Activated CD4-positive, alpha-beta memory T cell treated with anti-CD3 and anti-CD28 coated beads, Interleukin-2, amount 10 ng/mL, durations not matched to agents 7 days and 5 days (primary cell): ENCODE results near the gene ZFPM1. TPM values are rescaled to one million over a fixed set of nuclear protein-coding genes. Genes with fewer than 3 reads are reported as not detected.

Source experiments
- CTCF ChIA-PET: fragments of 350-600 bp; sonication (Branson Sonifier 250); formaldehyde crosslinking; loops from one replicate; lab custom pipeline; 2021; ENCODE audit warnings: antibody characterized with exemption, inconsistent platforms; lab: Charles Lee
- POLR2A ChIA-PET: fragments of 350-600 bp; sonication (Branson Sonifier 250); formaldehyde crosslinking; loops from one replicate; lab custom pipeline; 2021; ENCODE audit warnings: antibody characterized with exemption; lab: Charles Lee
- DNase-seq: peaks from one replicate; pipeline ENCODE4 v3.0.0-alpha.2; 2020
- H3K27ac Mint-ChIP-seq: one replicate; pipeline ENCODE4 v1.8.0; 2021; ENCODE audit warnings: mild to moderate bottlenecking, mixed read lengths
- H3K27me3 Mint-ChIP-seq: one replicate; pipeline ENCODE4 v1.8.0; 2021; ENCODE audit warnings: mixed read lengths
- H3K36me3 Mint-ChIP-seq: one replicate; pipeline ENCODE4 v1.8.0; 2021; ENCODE audit warnings: low read depth, mixed read lengths
- H3K4me1 Mint-ChIP-seq: one replicate; pipeline ENCODE4 v1.8.0; 2021; ENCODE audit warnings: mixed read lengths
- H3K4me3 Mint-ChIP-seq: one replicate; pipeline ENCODE4 v1.8.0; 2021; ENCODE audit warnings: mild to moderate bottlenecking, mixed read lengths
- H3K9me3 Mint-ChIP-seq: one replicate; pipeline ENCODE4 v1.8.0; 2021; ENCODE audit warnings: mixed read lengths
- total RNA-seq, 2 experiments: library from RNA; stranded (reverse); gene quantifications; one replicate each; pipeline ENCODE4 v1.2.3, GENCODE V29; 2021

ZFPM1 gene
- total RNA-seq, 2 experiments from 2014 or later, result 15.4 to 15.7 TPM

DNA sequence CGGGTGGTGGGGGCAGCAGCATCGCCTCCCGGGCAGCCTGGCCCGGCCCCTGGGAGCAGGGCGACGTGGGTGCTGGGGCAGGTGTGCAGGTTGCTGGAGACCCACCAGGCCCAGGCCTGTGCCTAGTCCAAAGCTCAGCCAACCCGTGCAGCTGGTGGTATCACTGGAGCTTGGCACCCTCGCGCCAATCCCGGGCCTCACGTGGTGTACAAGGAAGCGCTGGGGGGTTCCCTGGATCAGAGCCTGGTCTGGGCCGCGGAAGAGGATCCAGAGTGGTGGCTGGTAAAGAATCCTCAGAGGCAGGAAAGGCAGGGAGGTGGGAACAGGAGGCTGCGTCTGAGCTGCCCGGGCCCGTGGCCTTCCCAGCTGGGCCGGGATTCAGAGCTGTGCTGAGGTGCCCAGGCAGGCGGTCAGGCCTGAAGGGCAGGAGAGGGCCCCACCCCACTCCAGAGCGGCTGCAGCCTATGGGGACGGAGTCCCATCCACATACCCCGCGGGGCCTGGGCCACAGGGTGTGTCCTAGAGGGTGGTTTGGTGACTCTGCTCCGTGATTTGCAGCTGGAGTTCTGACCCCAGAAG, 36.2 kb downstream of the ZFPM1 start:
- no peaks in the 10 kb centered on the region for H3K4me1 Mint-ChIP-seq
- H3K4me3 Mint-ChIP-seq, result no peak overlapping the region
- no peaks in the 10 kb centered on the region for H3K9me3 Mint-ChIP-seq
- DNase-seq, result no peak
- no peak overlapping the region for H3K27ac Mint-ChIP-seq
- no peaks in the 10 kb centered on the region for H3K36me3 Mint-ChIP-seq
- ChIA-PET CTCF (no interaction called here), POLR2A (interaction anchor here (0.9 kb wide), 1 partner anchor 12 kb away, joined by 3 read pairs; no protein-coding TSS in a partner anchor)
- no peaks in the 10 kb centered on the region for H3K27me3 Mint-ChIP-seq

DNA sequence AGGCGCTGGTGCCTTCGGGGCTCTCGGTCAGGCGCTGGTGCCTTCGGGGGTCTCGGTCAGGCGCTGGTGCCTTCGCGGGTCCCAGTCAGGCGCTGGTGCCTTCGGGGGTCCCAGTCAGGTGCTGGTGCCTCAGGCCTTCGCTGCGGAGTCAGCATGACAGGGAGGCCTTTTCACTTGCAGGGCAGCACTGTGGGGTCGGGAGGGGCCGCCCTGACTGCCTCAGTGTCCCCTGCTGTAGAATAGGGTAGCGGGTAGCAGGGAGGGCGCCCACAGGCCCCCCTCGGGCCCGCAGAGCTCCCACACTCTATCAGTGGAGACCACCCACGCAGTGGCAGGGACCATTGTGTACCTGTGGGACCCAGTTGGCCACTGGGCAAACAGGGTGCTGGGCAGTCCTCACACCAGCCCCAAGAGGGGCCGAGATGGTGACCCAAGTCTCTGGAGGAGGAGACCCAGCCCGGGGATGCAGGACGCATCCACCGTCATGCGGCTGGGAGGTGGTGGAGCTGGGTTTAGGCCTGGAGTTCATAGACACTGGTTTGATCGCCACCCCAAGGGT, 38.0 kb downstream of the ZFPM1 start:
- H3K27me3 Mint-ChIP-seq, result no peaks in the 10 kb centered on the region
- ChIA-PET CTCF (no interaction called here), POLR2A (no interaction called here)
- H3K9me3 Mint-ChIP-seq, result no peaks in the 10 kb centered on the region
- H3K4me3 Mint-ChIP-seq, result no peak overlapping the region
- no peak overlapping the region for H3K27ac Mint-ChIP-seq
- H3K4me1 Mint-ChIP-seq, result no peaks in the 10 kb centered on the region
- H3K36me3 Mint-ChIP-seq, result no peaks in the 10 kb centered on the region
- no peak for DNase-seq

DNA sequence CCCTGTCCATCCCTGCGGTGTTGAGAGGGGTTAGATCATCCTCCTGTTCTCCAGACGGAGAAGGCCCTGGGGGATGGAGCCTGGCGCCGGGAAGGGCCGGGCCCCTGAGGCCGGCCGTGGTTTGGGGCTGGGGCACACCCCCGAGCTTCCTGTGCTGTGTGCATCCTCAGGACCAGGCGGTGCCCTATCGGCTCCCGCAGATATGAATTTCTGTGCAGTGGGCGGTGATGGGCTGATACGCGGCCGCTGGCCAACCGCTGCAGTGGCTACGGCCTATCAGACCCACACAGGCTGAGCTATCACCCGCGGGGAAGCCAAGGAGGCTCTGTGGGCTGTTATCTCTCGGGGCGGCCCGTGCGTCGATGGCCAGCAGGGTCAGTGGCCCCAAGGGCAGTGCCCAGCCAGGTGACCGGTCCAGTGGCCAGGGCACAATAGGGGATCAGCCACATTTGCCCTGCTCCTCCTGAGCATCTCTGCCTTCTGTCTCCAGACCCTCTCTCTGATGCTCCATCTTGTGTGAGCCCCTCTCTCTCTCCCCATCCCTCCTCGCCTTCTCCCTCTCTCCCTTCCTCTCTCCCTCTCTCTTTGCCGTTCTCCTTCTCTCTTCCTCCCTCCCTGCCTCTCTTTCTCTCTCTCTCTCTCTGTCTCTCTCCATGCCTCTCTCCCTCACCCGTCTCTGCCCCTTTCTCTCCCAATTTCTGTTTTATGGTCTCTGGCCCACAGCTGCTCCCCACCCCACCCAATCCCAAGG, 38.7 kb downstream of the ZFPM1 start:
- Mint-ChIP-seq H3K4me1 (no peaks in the 10 kb centered on the region), H3K27ac (no peak overlapping the region), H3K36me3 (no peaks in the 10 kb centered on the region), H3K9me3 (no peaks in the 10 kb centered on the region), H3K4me3 (no peak overlapping the region), H3K27me3 (no peaks in the 10 kb centered on the region)
- DNase-seq, result no peak
- POLR2A ChIA-PET, result no interaction called here
- CTCF ChIA-PET, result no interaction called here

DNA sequence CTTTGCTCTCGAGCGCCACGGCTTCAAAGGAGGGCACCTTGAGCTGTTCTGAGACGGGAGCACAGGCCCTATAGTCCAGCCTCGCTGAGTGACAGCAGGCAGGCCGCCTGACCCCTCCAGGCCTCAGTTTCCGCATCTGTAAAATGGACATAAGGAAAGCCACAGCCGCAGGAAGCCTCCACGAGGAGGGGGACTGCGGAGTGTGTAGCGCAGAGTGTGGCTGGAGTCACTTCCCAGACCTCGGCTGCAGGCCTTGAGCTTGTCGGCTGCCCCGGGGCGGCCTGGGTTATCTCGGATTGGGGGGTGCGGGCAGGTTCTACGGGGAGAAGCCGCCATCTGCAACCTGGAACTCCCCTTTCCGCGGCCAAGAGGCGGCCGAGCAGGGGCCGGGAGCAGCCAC, 40.8 kb downstream of the ZFPM1 start:
- Mint-ChIP-seq H3K36me3 (no peaks in the 10 kb centered on the region), H3K4me3 (no peak overlapping the region), H3K9me3 (no peaks in the 10 kb centered on the region), H3K4me1 (no peaks in the 10 kb centered on the region), H3K27me3 (no peaks in the 10 kb centered on the region), H3K27ac (no peak overlapping the region)
- CTCF ChIA-PET, result no interaction called here
- POLR2A ChIA-PET, result no interaction called here
- DNase-seq, result no peak

DNA sequence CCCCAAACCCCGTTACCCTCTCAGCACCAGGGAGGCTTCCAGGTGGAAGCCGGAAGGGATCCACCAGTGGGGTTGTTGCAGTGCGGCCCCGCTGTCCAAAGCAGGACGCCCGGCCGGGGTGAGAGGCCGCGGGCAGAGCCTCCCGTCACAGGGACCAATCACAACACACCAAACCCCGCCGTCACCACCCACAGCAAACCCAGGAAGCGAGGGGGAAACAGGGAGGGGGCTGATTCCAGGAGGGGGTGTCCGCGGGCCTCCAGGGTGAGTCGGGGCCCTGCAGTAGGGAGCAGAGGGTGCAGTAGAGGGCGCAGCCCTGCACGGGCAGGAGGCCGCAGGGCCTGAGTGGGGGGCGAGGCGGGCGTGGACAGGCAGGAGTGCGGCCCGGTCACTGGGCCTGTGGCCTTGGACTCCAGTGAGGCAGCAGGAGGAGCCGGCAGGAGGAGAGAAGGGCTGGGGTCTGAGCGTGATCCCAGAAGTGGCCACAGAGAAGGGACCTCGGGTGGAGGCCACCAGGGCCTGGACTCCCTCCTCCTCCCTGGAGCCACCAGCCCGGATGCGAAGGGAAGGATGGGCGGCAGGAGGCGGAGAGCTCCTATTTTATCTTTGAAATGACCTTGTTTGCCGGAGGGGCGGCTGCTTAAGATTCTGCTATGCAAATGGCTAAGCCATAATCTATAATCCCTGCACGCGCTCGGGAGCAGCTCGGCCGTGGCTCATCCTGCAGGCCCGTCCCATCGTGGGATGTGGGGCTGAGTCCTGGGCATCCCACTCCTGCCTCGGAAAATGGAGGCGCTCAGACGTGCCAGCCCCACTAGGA, 41.5 kb downstream of the ZFPM1 start:
- CTCF ChIA-PET, result no interaction called here

DNA sequence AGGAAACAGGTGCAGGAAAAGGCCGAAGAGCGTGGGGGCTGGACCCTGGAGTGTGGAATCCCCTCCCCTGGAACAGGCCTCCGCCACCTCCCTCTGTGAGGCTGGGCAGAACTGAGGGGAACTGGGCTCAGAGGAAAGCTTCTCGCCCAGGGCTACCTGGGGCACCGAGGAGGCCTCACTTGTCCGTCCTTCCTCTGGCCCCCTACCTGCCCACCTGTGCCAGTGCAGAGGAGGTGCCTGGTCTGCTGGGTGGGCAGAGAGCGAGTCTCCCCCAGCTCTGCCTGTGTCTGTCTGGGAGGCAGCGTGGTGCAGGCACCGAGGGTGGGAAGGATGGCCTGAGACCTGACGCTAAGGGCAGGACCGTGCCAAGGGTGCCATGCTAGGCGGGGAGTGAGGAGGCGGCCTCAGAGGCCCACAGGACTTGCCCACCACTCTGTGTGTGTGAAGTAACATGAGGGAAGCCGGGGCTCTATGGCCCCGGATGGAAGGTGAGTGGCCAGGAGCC, 42.2 kb downstream of the ZFPM1 start:
- POLR2A ChIA-PET, result no interaction called here
- Mint-ChIP-seq H3K4me3 (no peak overlapping the region), H3K36me3 (no peaks in the 10 kb centered on the region), H3K4me1 (no peaks in the 10 kb centered on the region), H3K27me3 (no peaks in the 10 kb centered on the region), H3K9me3 (no peaks in the 10 kb centered on the region), H3K27ac (no peak overlapping the region)
- CTCF ChIA-PET, result no interaction called here
- no peak for DNase-seq

More for the DNA sequence above, 41.5 kb downstream of the ZFPM1 start:
- H3K4me3 Mint-ChIP-seq, result no peak overlapping the region
- H3K9me3 Mint-ChIP-seq, result no peaks in the 10 kb centered on the region
- no peak overlapping the region for H3K27ac Mint-ChIP-seq
- DNase-seq, result no peak
- no peaks in the 10 kb centered on the region for H3K4me1 Mint-ChIP-seq
- POLR2A ChIA-PET, result no interaction called here
- H3K36me3 Mint-ChIP-seq, result no peaks in the 10 kb centered on the region
- H3K27me3 Mint-ChIP-seq, result no peaks in the 10 kb centered on the region

DNA sequence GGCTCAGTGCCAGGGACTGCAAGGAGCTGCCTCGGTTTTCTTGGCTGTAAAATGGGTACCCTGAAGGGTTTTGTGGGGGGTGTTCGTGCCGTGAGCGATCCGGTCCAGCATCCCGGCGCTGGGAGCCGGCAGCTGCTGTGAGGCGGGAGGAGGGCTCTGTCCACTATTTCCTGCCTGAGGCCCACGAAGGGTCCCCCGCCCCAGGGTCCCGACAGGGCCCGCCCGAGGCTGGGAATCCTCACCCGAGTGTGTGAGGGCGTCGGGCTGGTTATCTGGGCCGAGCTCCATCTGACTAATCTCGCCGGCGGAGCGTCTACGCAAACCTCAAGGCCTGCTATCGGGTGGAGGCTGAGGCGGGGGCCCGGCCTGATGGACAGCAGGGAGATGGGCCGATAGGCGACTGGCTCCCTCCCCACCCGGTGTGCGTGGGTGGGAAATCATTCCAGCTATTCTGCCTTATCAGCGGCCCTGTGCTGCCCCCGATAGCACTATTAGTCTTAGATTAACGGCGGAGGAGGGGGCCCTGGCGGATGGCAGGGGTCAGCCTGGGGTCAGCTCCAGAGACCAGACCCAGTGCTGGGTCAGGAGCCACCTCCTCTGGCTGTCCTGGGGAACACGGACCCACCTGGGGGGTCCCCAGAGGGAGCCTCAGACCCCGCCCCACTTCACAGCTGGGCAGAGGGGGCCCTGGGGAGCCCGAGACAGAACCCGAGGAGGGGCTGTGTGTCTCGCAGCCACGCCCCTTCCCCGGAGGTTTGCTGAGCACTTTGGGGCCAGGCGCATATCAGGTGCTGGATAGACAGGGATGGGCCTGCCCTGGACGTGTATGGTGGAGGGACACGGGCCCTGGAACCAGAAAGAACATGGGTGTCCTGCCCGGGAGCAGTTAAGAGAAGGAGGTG, 44.7 kb downstream of the ZFPM1 start:
- H3K36me3 Mint-ChIP-seq, result no peaks in the 10 kb centered on the region
- no peaks in the 10 kb centered on the region for H3K9me3 Mint-ChIP-seq
- DNase-seq, result no peak
- no peak overlapping the region for H3K27ac Mint-ChIP-seq
- H3K4me3 Mint-ChIP-seq, result no peak overlapping the region
- no peaks in the 10 kb centered on the region for H3K27me3 Mint-ChIP-seq
- ChIA-PET CTCF (no interaction called here), POLR2A (no interaction called here)
- no peaks in the 10 kb centered on the region for H3K4me1 Mint-ChIP-seq

DNA sequence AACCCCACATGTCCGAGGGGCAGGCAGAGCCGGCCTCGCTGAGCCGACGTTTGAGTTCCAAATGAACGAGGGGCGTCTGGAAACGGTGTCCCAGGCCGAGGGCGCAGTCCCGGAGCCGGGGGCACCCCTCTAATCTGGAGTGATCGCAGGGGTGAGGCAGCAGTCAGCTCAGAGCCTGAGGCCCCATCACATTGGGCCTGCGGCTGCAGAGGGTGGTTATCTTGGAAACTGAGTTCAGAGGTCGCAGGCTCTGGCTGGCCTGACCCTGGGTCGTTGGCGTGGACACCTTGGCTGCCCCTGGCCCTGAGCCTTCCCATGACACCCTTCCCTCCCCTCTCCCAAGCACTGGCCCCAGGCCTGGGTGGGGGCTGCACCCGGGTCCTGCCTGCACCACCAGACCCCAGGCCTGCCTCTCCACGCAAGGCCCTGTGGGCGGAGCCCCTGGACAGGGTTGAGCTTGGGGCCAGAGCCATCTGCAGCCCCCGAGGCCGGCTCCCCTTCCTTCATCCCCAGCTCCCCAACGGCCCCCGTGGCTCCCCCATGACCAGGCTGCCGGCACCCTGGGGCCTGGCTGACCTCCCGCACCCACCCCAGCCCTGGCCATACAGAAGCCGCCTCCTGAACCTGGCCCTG, 45.6 kb downstream of the ZFPM1 start:
- no peak for DNase-seq
- Mint-ChIP-seq H3K9me3 (no peaks in the 10 kb centered on the region), H3K27ac (no peak overlapping the region), H3K27me3 (no peaks in the 10 kb centered on the region), H3K4me1 (no peaks in the 10 kb centered on the region), H3K36me3 (no peaks in the 10 kb centered on the region), H3K4me3 (no peak overlapping the region)
- ChIA-PET POLR2A (no interaction called here), CTCF (no interaction called here)

DNA sequence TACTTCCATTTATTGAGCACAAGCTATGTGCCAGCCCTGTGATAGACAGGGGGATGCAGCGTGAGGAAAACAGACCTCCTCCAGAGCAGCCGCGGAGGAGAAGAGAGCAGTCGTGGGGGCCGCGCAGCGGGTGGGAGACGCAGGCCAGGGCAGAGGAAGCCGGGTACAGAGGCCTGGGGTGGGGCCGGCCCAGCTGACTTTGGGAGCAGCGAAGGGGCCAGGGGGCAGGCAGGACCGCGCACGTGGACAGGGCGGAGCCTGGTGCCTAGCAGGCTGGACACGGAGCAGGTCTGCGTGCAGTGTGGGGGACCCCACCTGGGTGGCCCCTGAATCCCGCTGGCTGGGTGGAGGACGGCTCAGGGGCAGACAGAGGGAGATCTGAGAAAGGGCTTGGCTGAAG, 46.2 kb downstream of the ZFPM1 start:
- DNase-seq, result no peak
- Mint-ChIP-seq H3K27ac (no peak overlapping the region), H3K36me3 (no peaks in the 10 kb centered on the region), H3K9me3 (no peaks in the 10 kb centered on the region), H3K4me1 (no peaks in the 10 kb centered on the region), H3K4me3 (no peak overlapping the region), H3K27me3 (no peaks in the 10 kb centered on the region)
- CTCF ChIA-PET, result no interaction called here
- POLR2A ChIA-PET, result no interaction called here

DNA sequence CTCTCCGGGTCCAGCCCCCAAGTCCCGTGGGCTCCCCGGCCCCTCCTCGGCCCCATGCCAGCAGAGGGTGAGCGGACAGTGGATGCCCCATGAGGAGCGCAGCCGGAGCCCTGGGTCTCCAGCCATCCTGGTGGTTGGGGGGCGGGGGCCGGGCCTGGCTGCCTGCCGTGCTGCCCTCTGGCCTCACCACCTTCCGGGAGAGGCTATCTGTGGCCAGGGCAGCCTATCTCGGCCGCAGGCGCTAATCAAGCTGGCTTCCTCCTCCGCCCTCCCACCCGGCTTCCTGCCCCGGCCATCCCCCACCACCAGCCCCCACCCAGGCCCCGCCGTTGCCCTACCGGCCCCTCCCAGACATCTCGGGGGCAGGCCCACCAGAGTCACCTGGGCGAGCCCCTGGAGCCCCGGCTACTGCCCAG, 46.8 kb downstream of the ZFPM1 start:
- ChIA-PET POLR2A (no interaction called here), CTCF (no interaction called here)
- Mint-ChIP-seq H3K27me3 (no peaks in the 10 kb centered on the region), H3K36me3 (no peaks in the 10 kb centered on the region), H3K27ac (no peak overlapping the region), H3K4me1 (peaks cover 1% of the 10 kb centered on the region), H3K4me3 (no peak overlapping the region), H3K9me3 (no peaks in the 10 kb centered on the region)
- DNase-seq, result no peak

DNA sequence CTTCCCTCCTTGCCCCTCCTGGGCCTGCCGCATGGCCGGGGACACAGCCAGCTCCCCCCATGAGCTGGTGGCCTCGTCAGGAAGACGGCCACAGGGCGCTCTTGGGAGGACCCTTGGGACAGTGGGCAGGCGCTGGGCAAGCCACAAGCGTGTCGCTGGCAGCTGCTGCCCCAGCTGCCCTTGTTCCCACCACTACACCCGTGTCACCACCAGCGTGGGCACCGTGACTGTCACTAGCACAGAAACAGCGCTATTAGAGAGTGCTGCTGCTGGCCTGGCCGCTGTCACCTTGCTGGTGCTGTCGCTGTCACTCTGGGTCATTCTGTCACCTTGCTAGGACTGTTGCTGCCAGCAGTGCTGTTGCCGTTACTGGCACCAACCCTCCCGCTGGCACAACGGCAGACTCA, 47.2 kb downstream of the ZFPM1 start:
- Mint-ChIP-seq H3K27ac (no peak overlapping the region), H3K9me3 (no peaks in the 10 kb centered on the region), H3K4me3 (no peak overlapping the region), H3K4me1 (peaks cover 1% of the 10 kb centered on the region), H3K36me3 (no peaks in the 10 kb centered on the region), H3K27me3 (no peaks in the 10 kb centered on the region)
- DNase-seq, result no peak
- POLR2A ChIA-PET, result no interaction called here
- CTCF ChIA-PET, result no interaction called here

DNA sequence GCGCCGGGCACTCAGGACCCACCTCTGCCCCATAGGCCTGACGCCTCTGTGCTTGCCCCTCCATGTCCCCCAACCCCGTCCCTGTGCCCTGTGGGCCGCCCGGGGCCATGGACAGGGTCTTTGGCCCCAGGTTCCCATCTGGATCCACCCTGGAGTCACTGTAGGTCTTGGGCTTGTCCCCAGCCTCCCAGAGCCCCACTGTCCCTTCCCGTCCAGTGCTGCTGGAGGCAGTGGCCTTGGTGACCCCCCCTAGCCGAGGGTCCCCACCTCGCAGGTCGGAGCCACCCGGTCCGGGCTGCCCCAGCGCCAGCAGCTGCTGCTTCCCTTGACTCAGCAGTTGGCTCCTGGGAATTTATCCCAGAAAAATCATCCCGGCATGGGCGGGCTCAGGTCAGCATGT, 49.3 kb downstream of the ZFPM1 start:
- Mint-ChIP-seq H3K4me1 (peaks cover 1% of the 10 kb centered on the region), H3K27ac (no peak overlapping the region), H3K36me3 (no peaks in the 10 kb centered on the region), H3K27me3 (no peaks in the 10 kb centered on the region), H3K4me3 (no peak overlapping the region), H3K9me3 (no peaks in the 10 kb centered on the region)
- ChIA-PET CTCF (no interaction called here), POLR2A (no interaction called here)
- DNase-seq, result no peak
